Spleen (tissue), 11 donors: ENCODE data around the gene SFMBT1. TPM values are rescaled to one million over a fixed set of nuclear protein-coding genes. Genes with fewer than 3 reads are reported as not detected.
"Not testable (repeated sequence)": the region's sequence is repeated elsewhere in the genome, so short reads cannot be mapped to it uniquely, and the experiment has no call there.

Experiments
- DNase-seq: peaks from one replicate; pipeline ENCODE4 v3.0.0-alpha.2; 2020
- H3K27ac ChIP-seq, 8 donors: fragments of 200-600 bp; sonication (generic) in 7 of 8; 1 replicate in 4 of 8; 2 replicates in 4 of 8; pipeline versions ENCODE4 v1.5.0 to v1.8.0; 2016 to 2021; ENCODE audit warnings: inconsistent platforms in 4 of 8, mild to moderate bottlenecking in 4 of 8, moderate library complexity in 1 of 8
- H3K27me3 ChIP-seq, 7 donors: fragments of 200-600 bp; sonication (generic) in 6 of 7; replicated peaks in 1 of 7; 1 replicate in 4 of 7; 2 replicates in 3 of 7; pipeline versions ENCODE4 v1.5.0 to v1.8.0; 2016 to 2021; ENCODE audit warnings: inconsistent platforms in 3 of 7, mild to moderate bottlenecking in 1 of 7
- H3K36me3 ChIP-seq, 6 donors: fragments of 200-600 bp; sonication (generic) in 5 of 6; 1 replicate in 4 of 6; 2 replicates in 2 of 6; pipeline versions ENCODE4 v1.5.0 to v1.8.0; 2016 to 2021; ENCODE audit warnings: inconsistent platforms in 2 of 6
- H3K4me1 ChIP-seq, 6 donors: fragments of 200-600 bp; sonication (generic) in 5 of 6; 1 replicate in 3 of 6; 2 replicates in 3 of 6; pipeline versions ENCODE4 v1.5.0 to v1.8.0; 2016 to 2021; ENCODE audit warnings: inconsistent platforms in 3 of 6
- H3K4me3 ChIP-seq, 8 donors: fragments of 200-600 bp; sonication (generic) in 7 of 8; 1 replicate in 4 of 8; 2 replicates in 4 of 8; pipeline versions ENCODE4 v1.5.0 to v1.8.0; 2016 to 2021; ENCODE audit warnings: inconsistent platforms in 4 of 8, mild to moderate bottlenecking in 4 of 8, moderate library complexity in 2 of 8
- H3K9me3 ChIP-seq, 8 donors: fragments of 200-600 bp; sonication (generic) in 7 of 8; 1 replicate in 4 of 8; 2 replicates in 4 of 8; pipeline versions ENCODE4 v1.5.0 to v1.8.0; 2016 to 2021; ENCODE audit warnings: inconsistent platforms in 4 of 8
- POLR2A ChIP-seq, 3 donors: fragments of 450-650 bp; IDR thresholded peaks; one replicate each; pipeline ENCODE4 v1.5.1; 2017; ENCODE audit warnings: antibody characterized with exemption in 3 of 3, mild to moderate bottlenecking in 1 of 3
- POLR2AphosphoS5 ChIP-seq, 3 donors: sonication (generic); formaldehyde crosslinking; IDR thresholded peaks; one replicate each; pipeline ENCODE4 v1.5.1; 2017; ENCODE audit warnings: antibody characterized with exemption in 3 of 3
- WGBS, 5 donors: extraction: QIAGEN DNeasy Blood & Tissue Kit in 3 of 5; methylation state at CpG; one replicate each; pipeline versions ENCODE4 v1.1.5 to v1.1.7; 2013 to 2018; 5-methylcytosine and 5-hydroxymethylcytosine counted together
- intact Hi-C: fragments of 100-400 bp; cut with DNase I; formaldehyde crosslinking; loops from one replicate; pipeline ENCODE4 v1.15.0; 2023; ENCODE audit warnings: low total_unique reads
- polyA plus RNA-seq, 3 donors: library from polyadenylated mRNA; stranded (reverse); fragments of 200-250 nt; gene quantifications; one replicate each; pipeline ENCODE4 v1.2.1, GENCODE V29; 2013
- total RNA-seq, 7 donors: library from RNA; depleted of rRNA in 3 of 7; stranded (reverse); fragments of >200 nt in 3 of 7; fragmentation: NEBNext Ultra II Directional in 4 of 7; extraction: Animal tissue kit (Norgen Biotek cat#: 25700) in 4 of 7; gene quantifications; one replicate each; pipeline versions ENCODE4 v1.1.0 to v1.2.1, GENCODE V29; 2016 to 2021
- TF ChIP-seq, protein P1 (sequence below), 11 experiments: fragments of 200-600 bp in 7 of 11; fragments of 450-650 bp in 4 of 11; sonication (generic) in 4 of 11; IDR thresholded peaks in 8 of 11; conservative IDR thresholded peaks in 3 of 11; 1 replicate in 7 of 11; 2 replicates in 4 of 11; pipeline versions ENCODE4 v1.4.0 to v1.8.0; 2016 to 2021; ENCODE audit warnings: antibody characterized with exemption in 11 of 11, inconsistent platforms in 4 of 11, mild to moderate bottlenecking in 1 of 11
- donor health status: healthy with polysubstance abuse.
- donor health status: DM: no; HTN: no; CAD: no; lungs with moderate emphysema.
- donor health status: DM: no; HTN: no; CAD: no.
- donor health status: Bipolar disorder and iron deficiency.
- donor health status: healthy.
- donor health status: DM: no; HTN: no; CAD: no.
- donor health status: DM: yes; HTN: yes; CAD: no.

The SFMBT1 gene
- total and polyA plus RNA-seq, 10 donors = 3.0 to 24.9 (median 12.3) TPM

GRCh38 chr3:53038679-53039375 is 7.0 kb downstream of the SFMBT1 start:
- 89 to 96% (median 92%) methylated on average over 5 of the region's 5 CpGs for WGBS, 5 donors
- Histone ChIP-seq H3K9me3 (no peaks in the 10 kb centered on the region), H3K27ac (no peak overlapping the region), H3K36me3 (no peaks in the 10 kb centered on the region), H3K4me1 (peaks cover 0 to 63% (median 26%) of the 10 kb centered on the region in 6 donors), H3K4me3 (no peak overlapping the region), H3K27me3 (peaks cover 0 to 22% (median 0%) of the 10 kb centered on the region in 7 donors)
- no peak for DNase-seq
- TF ChIP-seq POLR2AphosphoS5 (IDR thresholded peaks at IDR 0.05) = no peak
- TF ChIP-seq POLR2A (IDR thresholded peaks at IDR 0.05) = no peak
- TF ChIP-seq, protein P1, sequence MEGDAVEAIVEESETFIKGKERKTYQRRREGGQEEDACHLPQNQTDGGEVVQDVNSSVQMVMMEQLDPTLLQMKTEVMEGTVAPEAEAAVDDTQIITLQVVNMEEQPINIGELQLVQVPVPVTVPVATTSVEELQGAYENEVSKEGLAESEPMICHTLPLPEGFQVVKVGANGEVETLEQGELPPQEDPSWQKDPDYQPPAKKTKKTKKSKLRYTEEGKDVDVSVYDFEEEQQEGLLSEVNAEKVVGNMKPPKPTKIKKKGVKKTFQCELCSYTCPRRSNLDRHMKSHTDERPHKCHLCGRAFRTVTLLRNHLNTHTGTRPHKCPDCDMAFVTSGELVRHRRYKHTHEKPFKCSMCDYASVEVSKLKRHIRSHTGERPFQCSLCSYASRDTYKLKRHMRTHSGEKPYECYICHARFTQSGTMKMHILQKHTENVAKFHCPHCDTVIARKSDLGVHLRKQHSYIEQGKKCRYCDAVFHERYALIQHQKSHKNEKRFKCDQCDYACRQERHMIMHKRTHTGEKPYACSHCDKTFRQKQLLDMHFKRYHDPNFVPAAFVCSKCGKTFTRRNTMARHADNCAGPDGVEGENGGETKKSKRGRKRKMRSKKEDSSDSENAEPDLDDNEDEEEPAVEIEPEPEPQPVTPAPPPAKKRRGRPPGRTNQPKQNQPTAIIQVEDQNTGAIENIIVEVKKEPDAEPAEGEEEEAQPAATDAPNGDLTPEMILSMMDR (IDR thresholded peaks at IDR 0.05 in 8 of 11, conservative IDR thresholded peaks at IDR 0.05 in 3 of 11) = no peak
- intact Hi-C loops = no loop called here

DNA sequence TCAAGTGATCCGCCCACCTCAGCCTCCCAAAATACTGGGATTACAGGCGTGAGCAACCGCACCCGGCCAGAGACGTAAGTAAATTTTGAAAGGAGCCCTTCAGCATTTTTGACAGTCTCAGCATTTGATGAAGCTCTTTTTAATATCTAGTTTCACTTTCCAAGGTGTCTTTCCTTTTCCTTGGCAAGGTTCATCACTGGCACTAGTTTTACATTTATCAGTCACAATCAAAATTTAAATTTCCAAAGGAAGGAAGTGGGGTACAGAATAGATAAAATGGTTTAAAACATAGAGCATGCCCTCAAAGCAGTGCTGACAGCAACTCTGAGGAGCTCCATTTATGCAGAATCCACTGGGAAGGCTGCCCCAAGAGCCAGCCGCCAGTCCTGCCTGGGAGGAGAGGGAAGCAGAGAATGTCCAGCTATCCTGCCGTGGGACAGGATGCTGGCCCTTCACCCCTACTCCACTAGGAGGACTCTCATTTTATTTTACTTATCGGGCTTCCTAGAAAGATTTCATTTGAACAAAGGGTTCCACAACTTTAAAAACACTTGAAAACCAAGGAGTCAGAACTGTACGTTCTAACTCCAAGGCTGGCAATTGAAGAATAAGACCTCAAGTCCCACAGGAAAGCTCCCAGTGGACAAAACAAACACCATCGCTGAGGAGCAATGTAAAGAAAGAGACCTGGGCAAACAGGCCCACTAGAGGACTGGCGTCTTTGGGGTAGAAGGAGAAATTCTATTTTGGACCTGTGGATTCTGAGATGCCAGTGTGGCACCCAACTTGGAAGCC is 9.9 kb downstream of the SFMBT1 start:
- 71 to 85% (median 77%) methylated on average over 11 of the region's 11 CpGs for WGBS, 5 donors
- H3K4me1 ChIP-seq = peaks cover 0 to 46% (median 18%) of the 10 kb centered on the region in 6 donors
- no peak for DNase-seq
- no peak overlapping the region for H3K4me3 ChIP-seq
- peaks cover 0 to 18% (median 0%) of the 10 kb centered on the region in 7 donors for H3K27me3 ChIP-seq
- H3K27ac ChIP-seq = peak overlapping the region in 1 of 8 donors; percentile 21
- H3K36me3 ChIP-seq = no peaks in the 10 kb centered on the region
- intact Hi-C loops = no loop called here
- no peak for TF ChIP-seq POLR2AphosphoS5 (IDR thresholded peaks at IDR 0.05)
- TF ChIP-seq, protein P1 (IDR thresholded peaks at IDR 0.05 in 8 of 11, conservative IDR thresholded peaks at IDR 0.05 in 3 of 11) = no peak
- no peak for TF ChIP-seq POLR2A (IDR thresholded peaks at IDR 0.05)
- no peaks in the 10 kb centered on the region for H3K9me3 ChIP-seq

DNA sequence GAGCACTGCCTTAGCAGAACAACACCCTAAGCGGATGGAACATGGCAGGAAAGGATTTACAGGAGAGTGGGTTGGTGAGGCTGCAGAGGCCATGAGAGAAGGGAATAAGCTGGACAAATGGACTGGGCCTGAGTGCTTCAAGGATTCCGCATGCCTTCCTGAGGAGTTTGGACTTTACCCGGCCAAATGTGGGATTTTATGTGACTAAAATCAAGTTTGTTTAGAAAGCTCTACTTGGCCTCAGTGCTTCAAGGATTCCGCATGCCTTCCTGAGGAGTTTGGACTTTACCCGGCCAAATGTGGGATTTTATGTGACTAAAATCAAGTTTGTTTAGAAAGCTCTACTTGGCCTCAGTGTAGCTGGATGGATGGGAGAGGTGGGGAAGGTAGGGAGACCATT is 10.9 kb downstream of the SFMBT1 start:
- H3K27me3 ChIP-seq = peaks cover 0 to 21% (median 0%) of the 10 kb centered on the region in 7 donors
- DNase-seq, intact Hi-C loops, H3K4me3 ChIP-seq, H3K36me3 ChIP-seq, H3K9me3 ChIP-seq, H3K27ac ChIP-seq: not testable (repeated sequence)
- whole genome bisulfite sequencing, 5 donors = 94 to 96% (median 95%) methylated on average over 4 to 5 of the region's 5 CpGs
- peaks cover 0 to 39% (median 20%) of the 10 kb centered on the region in 6 donors for H3K4me1 ChIP-seq

DNA sequence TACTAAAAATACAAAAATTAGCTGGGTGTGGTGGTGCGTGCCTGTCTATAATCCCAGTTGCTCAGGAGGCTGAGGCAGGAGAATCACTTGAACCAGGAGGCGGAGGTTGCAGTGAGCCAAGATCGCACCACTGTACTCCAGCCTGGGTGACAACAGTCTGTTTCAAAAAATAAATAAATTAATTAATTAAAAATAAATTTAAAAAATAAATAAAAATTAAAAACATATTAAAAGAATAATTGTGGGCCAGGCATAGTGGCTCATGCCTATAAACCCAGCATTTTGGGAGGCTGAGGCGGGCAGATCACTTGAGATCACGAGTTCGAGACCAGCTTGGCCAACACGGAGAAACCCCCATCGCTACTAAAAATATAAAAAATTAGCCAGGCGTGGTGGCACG is 11.5 kb downstream of the SFMBT1 start:
- H3K4me3 ChIP-seq, H3K9me3 ChIP-seq, H3K36me3 ChIP-seq, H3K27ac ChIP-seq, DNase-seq, intact Hi-C loops: not testable (repeated sequence)
- H3K4me1 ChIP-seq = peaks cover 0 to 33% (median 20%) of the 10 kb centered on the region in 6 donors
- peaks cover 0 to 21% (median 0%) of the 10 kb centered on the region in 7 donors for H3K27me3 ChIP-seq
- WGBS, 5 donors = 95 to 99% (median 97%) methylated on average over 10 of the region's 10 CpGs

DNA sequence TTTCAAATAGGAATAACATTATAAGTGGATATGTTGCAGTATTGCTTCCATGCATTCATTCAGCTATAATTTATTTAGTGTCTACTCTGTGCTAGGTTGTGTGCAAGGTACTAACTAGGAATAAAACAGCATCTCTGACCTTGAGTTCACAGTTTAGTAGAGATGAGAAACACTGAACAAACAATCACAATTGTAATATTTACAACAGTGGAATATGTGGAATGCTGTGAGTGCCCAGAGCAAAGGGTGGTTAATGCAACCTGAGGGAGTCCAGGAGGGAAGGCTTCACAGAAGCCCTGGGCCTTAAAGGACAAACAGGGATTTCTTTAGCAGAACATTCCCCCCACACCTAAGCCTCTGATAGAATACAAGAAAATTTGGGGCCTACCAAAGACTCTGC is 13.3 kb downstream of the SFMBT1 start:
- TF ChIP-seq POLR2AphosphoS5 (IDR thresholded peaks at IDR 0.05) (no peak), POLR2A (IDR thresholded peaks at IDR 0.05) (no peak)
- TF ChIP-seq, protein P1 (IDR thresholded peaks at IDR 0.05 in 8 of 11, conservative IDR thresholded peaks at IDR 0.05 in 3 of 11) = no peak
- H3K4me1 ChIP-seq = peaks cover 0 to 31% (median 21%) of the 10 kb centered on the region in 6 donors
- no peak overlapping the region for H3K4me3 ChIP-seq
- H3K36me3 ChIP-seq = no peaks in the 10 kb centered on the region
- H3K27me3 ChIP-seq = peaks cover 0 to 33% (median 0%) of the 10 kb centered on the region in 7 donors
- no peak for DNase-seq
- H3K27ac ChIP-seq = no peak overlapping the region
- H3K9me3 ChIP-seq = no peaks in the 10 kb centered on the region
- intact Hi-C loops = no loop called here
